GM23338 (cell line): ENCODE measurements around the gene YIPF6. TPM values are rescaled to one million over a fixed set of nuclear protein-coding genes. Genes with fewer than 3 reads are reported as not detected.

Source experiments
- ATAC-seq: fragments of 200-7000 bp; cut with Tn5 transposase; 3 replicates; pipeline ENCODE4 v1.9.1; 2020
- DNase-seq: peaks from one replicate; pipeline ENCODE4 v3.0.0-alpha.2; 2015; ENCODE audit warnings: low spot score
- H2AFZ ChIP-seq: fragments of 200-600 bp; sonication (generic); 2 replicates; pipeline ENCODE4 v1.8.0; 2016; ENCODE audit warnings: antibody characterized with exemption, mild to moderate bottlenecking, moderate library complexity
- H3F3A ChIP-seq: fragments of 200-600 bp; sonication (generic); replicated peaks from 2 replicates; pipeline ENCODE4 v1.8.0; 2017; ENCODE audit warnings: antibody characterized with exemption, mixed run types, low read depth
- H3K27ac ChIP-seq: fragments of 200-600 bp; sonication (generic); 2 replicates; pipeline ENCODE4 v1.6.1; 2016; ENCODE audit warnings: low read depth
- H3K27me3 ChIP-seq: fragments of 200-600 bp; sonication (generic); 2 replicates; pipeline ENCODE4 v1.8.0; 2016; ENCODE audit warnings: mild to moderate bottlenecking, mixed run types, moderate library complexity; ENCODE audit not compliant: insufficient read depth
- H3K36me3 ChIP-seq: fragments of 200-600 bp; sonication (generic); 2 replicates; pipeline ENCODE4 v1.8.0; 2016; ENCODE audit warnings: mild to moderate bottlenecking; ENCODE audit not compliant: insufficient read depth
- H3K4me1 ChIP-seq: fragments of 200-600 bp; sonication (generic); 2 replicates; pipeline ENCODE4 v1.8.0; 2016; ENCODE audit warnings: mild to moderate bottlenecking, moderate library complexity; ENCODE audit not compliant: insufficient read depth
- H3K4me2 ChIP-seq: fragments of 200-600 bp; sonication (generic); 2 replicates; pipeline ENCODE4 v1.7.1; 2017; ENCODE audit warnings: mixed run types
- H3K4me3 ChIP-seq: fragments of 200-600 bp; sonication (generic); 2 replicates; pipeline ENCODE4 v1.6.1; 2016; ENCODE audit warnings: mixed run types
- H3K79me2 ChIP-seq: fragments of 200-600 bp; sonication (generic); replicated peaks from 2 replicates; pipeline ENCODE4 v1.8.0; 2017; ENCODE audit warnings: mild to moderate bottlenecking; ENCODE audit not compliant: insufficient read depth
- H3K9me2 ChIP-seq: fragments of 200-600 bp; sonication (generic); 2 replicates; pipeline ENCODE4 v1.8.0; 2017; ENCODE audit not compliant: insufficient read depth
- H4K20me1 ChIP-seq: fragments of 200-600 bp; sonication (generic); replicated peaks from 2 replicates; pipeline ENCODE4 v1.8.0; 2017; ENCODE audit warnings: mild to moderate bottlenecking; ENCODE audit not compliant: insufficient read depth
- H3K27ac Mint-ChIP-seq: 2 replicates; pipeline ENCODE4 v1.8.0; 2020; ENCODE audit warnings: inconsistent platforms, mild to moderate bottlenecking, moderate library complexity, mixed read lengths
- H3K27me3 Mint-ChIP-seq: 3 replicates; pipeline ENCODE4 v1.8.0; 2022; ENCODE audit warnings: low read depth, mild to moderate bottlenecking, moderate library complexity, mixed read lengths, inconsistent platforms; ENCODE audit not compliant: insufficient read depth, poor library complexity
- H3K36me3 Mint-ChIP-seq: 3 replicates; pipeline ENCODE4 v1.8.0; 2021; ENCODE audit warnings: low read depth, mild to moderate bottlenecking, inconsistent platforms, moderate library complexity, mixed read lengths
- H3K4me1 Mint-ChIP-seq: 3 replicates; pipeline ENCODE4 v1.8.0; 2020; ENCODE audit warnings: mild to moderate bottlenecking, inconsistent platforms, mixed read lengths
- H3K4me3 Mint-ChIP-seq: 3 replicates; pipeline ENCODE4 v1.8.0; 2021; ENCODE audit warnings: moderate library complexity, mild to moderate bottlenecking, inconsistent platforms, mixed read lengths
- H3K9me3 Mint-ChIP-seq: 3 replicates; pipeline ENCODE4 v1.8.0; 2020; ENCODE audit warnings: moderate library complexity, mild to moderate bottlenecking, inconsistent platforms, mixed read lengths
- CREB1 ChIP-seq: fragments of 250-450 bp; sonication (Bioruptor Pico); IDR thresholded peaks from 2 replicates; pipeline ENCODE4 v1.5.0; 2020; ENCODE audit warnings: low read depth, mild to moderate bottlenecking, moderate library complexity
- EZH2 ChIP-seq: fragments of 200-600 bp; sonication (generic); IDR thresholded peaks from one replicate; pipeline ENCODE4 v1.8.0; 2017; ENCODE audit warnings: antibody characterized with exemption, mild to moderate bottlenecking, low read depth; ENCODE audit not compliant: unreplicated experiment
- POLR2AphosphoS5 ChIP-seq: IDR thresholded peaks from 2 replicates; pipeline ENCODE4 v1.6.1; 2016; ENCODE audit warnings: antibody characterized with exemption, low read depth
- STAT1 ChIP-seq: IDR thresholded peaks from one replicate; pipeline ENCODE4 v1.6.1; 2016; ENCODE audit warnings: antibody characterized with exemption; ENCODE audit not compliant: unreplicated experiment
- ZNF114 ChIP-seq: fragments of 250-450 bp; sonication (Bioruptor Pico); IDR thresholded peaks from 2 replicates; pipeline ENCODE4 v1.5.0; 2020; ENCODE audit warnings: mild to moderate bottlenecking, moderate library complexity
- polyA plus RNA-seq: library from polyadenylated mRNA; unstranded; fragments of >200 nt; fragmentation: Nextera tagmentation; extraction: Ambion mirVana; gene quantifications from 2 replicates; pipeline ENCODE4 v1.2.1, GENCODE V29; 2016
- total RNA-seq: library from RNA; depleted of rRNA; stranded (reverse); fragments of >200 nt; shearing (Covaris generic); gene quantifications from 2 replicates; pipeline ENCODE4 v1.2.3, GENCODE V29; 2014
- TF ChIP-seq, protein P1 (sequence below), 2 experiments: fragments of 200-600 bp in 1 of 2; sonication (generic) in 1 of 2; conservative IDR thresholded peaks; 2 replicates each; pipeline versions ENCODE4 v1.5.1 to v1.6.1; 2016 to 2017; ENCODE audit warnings: antibody characterized with exemption in 2 of 2, low read depth in 2 of 2, mild to moderate bottlenecking in 2 of 2, moderate library complexity in 1 of 2
- TF ChIP-seq, protein P2 (sequence below): IDR thresholded peaks from one replicate; pipeline ENCODE4 v1.6.1; 2018; ENCODE audit warnings: antibody characterized with exemption; ENCODE audit not compliant: unreplicated experiment
- TF ChIP-seq, protein P3 (sequence below): IDR thresholded peaks from 2 replicates; pipeline ENCODE4 v1.6.1; 2016; ENCODE audit warnings: antibody characterized with exemption

The YIPF6 gene
- total and polyA plus RNA-seq, 2 experiments from 2014 or later: 37.1 to 40.5 TPM

DNA sequence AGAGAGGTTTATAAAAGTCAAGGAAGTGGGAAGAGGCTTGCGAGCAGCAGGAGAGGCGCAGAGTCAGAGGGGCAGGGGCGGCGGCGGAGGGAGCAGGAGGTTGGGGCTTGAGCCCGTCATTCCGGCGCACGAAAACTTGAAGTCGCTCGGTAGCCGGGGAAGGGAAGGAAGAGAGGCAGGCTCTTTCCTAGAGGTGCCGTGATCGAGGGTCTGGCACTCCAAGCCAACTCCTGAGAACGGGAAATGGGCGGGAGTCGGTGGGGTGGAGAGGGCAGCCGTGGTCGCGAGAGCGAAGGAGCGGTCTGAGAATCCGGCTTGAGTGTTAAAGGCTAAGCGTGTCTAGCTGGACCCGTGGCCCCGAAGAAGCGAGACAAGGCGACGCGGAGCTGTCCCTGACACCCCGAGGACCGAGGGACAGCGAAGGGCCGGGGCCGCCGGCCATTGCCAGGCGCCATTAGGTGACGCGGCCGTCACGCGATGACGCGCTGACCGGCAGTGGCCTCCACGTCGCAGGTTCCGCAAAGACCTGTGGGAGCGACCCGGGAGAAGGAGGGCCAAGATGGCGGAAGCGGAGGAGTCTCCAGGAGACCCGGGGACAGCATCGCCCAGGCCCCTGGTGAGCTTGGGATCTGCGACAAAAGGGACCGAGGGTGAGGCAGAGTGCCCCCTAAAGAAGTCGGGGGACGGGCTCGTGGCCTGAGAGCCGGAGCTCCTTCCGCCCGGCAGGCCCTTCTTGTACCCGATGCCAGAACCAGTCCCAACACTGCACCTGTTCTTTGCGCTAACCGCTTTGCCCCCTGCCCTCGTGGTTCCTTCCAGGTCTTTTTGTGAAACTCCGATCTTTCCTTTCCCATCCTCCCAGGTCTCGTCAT lies at the start of gene YIPF6 (continued):
- no peak for TF ChIP-seq STAT1

DNA sequence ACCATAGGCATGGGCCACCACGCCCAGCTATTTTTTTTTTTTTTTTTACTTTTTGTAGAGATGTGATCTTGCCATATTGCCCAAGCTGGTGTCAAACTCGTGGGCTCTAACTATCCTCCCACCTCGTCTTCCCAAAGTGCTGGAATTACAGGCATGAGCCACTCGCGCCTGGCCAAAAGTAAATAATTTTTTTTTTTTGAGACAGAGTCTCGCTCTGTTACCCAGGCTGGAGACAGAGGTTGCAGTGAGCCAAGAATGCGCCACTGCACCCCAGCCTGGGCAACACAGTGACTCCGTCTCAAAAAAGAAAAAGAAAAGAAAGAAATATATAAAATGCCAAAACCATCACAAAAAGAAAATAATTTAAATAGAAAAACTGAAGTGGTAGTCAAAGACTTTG lies 47.1 kb upstream of the YIPF6 start:
- no peaks in the 10 kb centered on the region for H3K27me3 ChIP-seq
- no peaks in the 10 kb centered on the region for H3K79me2 ChIP-seq
- TF ChIP-seq ZNF114 (CRISPR knock-in tag): no peak
- TF ChIP-seq POLR2AphosphoS5: no peak
- TF ChIP-seq, protein P1, sequence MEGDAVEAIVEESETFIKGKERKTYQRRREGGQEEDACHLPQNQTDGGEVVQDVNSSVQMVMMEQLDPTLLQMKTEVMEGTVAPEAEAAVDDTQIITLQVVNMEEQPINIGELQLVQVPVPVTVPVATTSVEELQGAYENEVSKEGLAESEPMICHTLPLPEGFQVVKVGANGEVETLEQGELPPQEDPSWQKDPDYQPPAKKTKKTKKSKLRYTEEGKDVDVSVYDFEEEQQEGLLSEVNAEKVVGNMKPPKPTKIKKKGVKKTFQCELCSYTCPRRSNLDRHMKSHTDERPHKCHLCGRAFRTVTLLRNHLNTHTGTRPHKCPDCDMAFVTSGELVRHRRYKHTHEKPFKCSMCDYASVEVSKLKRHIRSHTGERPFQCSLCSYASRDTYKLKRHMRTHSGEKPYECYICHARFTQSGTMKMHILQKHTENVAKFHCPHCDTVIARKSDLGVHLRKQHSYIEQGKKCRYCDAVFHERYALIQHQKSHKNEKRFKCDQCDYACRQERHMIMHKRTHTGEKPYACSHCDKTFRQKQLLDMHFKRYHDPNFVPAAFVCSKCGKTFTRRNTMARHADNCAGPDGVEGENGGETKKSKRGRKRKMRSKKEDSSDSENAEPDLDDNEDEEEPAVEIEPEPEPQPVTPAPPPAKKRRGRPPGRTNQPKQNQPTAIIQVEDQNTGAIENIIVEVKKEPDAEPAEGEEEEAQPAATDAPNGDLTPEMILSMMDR (conservative IDR thresholded peaks at IDR 0.05; ENCODE audit: low read depth in 2 of 2): no peak
- no peak for TF ChIP-seq CREB1 (CRISPR knock-in tag)
- TF ChIP-seq, protein P2, sequence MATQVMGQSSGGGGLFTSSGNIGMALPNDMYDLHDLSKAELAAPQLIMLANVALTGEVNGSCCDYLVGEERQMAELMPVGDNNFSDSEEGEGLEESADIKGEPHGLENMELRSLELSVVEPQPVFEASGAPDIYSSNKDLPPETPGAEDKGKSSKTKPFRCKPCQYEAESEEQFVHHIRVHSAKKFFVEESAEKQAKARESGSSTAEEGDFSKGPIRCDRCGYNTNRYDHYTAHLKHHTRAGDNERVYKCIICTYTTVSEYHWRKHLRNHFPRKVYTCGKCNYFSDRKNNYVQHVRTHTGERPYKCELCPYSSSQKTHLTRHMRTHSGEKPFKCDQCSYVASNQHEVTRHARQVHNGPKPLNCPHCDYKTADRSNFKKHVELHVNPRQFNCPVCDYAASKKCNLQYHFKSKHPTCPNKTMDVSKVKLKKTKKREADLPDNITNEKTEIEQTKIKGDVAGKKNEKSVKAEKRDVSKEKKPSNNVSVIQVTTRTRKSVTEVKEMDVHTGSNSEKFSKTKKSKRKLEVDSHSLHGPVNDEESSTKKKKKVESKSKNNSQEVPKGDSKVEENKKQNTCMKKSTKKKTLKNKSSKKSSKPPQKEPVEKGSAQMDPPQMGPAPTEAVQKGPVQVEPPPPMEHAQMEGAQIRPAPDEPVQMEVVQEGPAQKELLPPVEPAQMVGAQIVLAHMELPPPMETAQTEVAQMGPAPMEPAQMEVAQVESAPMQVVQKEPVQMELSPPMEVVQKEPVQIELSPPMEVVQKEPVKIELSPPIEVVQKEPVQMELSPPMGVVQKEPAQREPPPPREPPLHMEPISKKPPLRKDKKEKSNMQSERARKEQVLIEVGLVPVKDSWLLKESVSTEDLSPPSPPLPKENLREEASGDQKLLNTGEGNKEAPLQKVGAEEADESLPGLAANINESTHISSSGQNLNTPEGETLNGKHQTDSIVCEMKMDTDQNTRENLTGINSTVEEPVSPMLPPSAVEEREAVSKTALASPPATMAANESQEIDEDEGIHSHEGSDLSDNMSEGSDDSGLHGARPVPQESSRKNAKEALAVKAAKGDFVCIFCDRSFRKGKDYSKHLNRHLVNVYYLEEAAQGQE: no peak
- TF ChIP-seq, protein P3, sequence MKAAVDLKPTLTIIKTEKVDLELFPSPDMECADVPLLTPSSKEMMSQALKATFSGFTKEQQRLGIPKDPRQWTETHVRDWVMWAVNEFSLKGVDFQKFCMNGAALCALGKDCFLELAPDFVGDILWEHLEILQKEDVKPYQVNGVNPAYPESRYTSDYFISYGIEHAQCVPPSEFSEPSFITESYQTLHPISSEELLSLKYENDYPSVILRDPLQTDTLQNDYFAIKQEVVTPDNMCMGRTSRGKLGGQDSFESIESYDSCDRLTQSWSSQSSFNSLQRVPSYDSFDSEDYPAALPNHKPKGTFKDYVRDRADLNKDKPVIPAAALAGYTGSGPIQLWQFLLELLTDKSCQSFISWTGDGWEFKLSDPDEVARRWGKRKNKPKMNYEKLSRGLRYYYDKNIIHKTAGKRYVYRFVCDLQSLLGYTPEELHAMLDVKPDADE: no peak
- TF ChIP-seq EZH2: no peak
- no peaks in the 10 kb centered on the region for H4K20me1 ChIP-seq
- Mint-ChIP-seq H3K36me3 (no peaks in the 10 kb centered on the region), H3K4me1 (no peaks in the 10 kb centered on the region), H3K27ac (no peak overlapping the region), H3K4me3 (no peak overlapping the region), H3K27me3 (no peaks in the 10 kb centered on the region), H3K9me3 (no peaks in the 10 kb centered on the region)
- no peak overlapping the region for H2AFZ ChIP-seq
- no peaks in the 10 kb centered on the region for H3K9me2 ChIP-seq
- H3K4me3 ChIP-seq: no peak overlapping the region
- H3K36me3 ChIP-seq: no peaks in the 10 kb centered on the region
- no peak overlapping the region for H3K27ac ChIP-seq
- H3K4me1 ChIP-seq: no peaks in the 10 kb centered on the region
- no peak for ATAC-seq
- H3K4me2 ChIP-seq: no peak overlapping the region
- H3F3A ChIP-seq: no peaks in the 10 kb centered on the region
- no peak for DNase-seq
